HS-5 (cell line): ENCODE data around the gene NUP85.
"Not testable (repeated sequence)": the region's sequence is repeated elsewhere in the genome, so short reads cannot be mapped to it uniquely, and the experiment has no call there.

Source experiments
- DNase-seq: peaks from one replicate; pipeline ENCODE4 v3.0.0-alpha.2; 2012; ENCODE audit warnings: low read depth

The NUP85 gene, protein sequence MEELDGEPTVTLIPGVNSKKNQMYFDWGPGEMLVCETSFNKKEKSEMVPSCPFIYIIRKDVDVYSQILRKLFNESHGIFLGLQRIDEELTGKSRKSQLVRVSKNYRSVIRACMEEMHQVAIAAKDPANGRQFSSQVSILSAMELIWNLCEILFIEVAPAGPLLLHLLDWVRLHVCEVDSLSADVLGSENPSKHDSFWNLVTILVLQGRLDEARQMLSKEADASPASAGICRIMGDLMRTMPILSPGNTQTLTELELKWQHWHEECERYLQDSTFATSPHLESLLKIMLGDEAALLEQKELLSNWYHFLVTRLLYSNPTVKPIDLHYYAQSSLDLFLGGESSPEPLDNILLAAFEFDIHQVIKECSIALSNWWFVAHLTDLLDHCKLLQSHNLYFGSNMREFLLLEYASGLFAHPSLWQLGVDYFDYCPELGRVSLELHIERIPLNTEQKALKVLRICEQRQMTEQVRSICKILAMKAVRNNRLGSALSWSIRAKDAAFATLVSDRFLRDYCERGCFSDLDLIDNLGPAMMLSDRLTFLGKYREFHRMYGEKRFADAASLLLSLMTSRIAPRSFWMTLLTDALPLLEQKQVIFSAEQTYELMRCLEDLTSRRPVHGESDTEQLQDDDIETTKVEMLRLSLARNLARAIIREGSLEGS

DNA sequence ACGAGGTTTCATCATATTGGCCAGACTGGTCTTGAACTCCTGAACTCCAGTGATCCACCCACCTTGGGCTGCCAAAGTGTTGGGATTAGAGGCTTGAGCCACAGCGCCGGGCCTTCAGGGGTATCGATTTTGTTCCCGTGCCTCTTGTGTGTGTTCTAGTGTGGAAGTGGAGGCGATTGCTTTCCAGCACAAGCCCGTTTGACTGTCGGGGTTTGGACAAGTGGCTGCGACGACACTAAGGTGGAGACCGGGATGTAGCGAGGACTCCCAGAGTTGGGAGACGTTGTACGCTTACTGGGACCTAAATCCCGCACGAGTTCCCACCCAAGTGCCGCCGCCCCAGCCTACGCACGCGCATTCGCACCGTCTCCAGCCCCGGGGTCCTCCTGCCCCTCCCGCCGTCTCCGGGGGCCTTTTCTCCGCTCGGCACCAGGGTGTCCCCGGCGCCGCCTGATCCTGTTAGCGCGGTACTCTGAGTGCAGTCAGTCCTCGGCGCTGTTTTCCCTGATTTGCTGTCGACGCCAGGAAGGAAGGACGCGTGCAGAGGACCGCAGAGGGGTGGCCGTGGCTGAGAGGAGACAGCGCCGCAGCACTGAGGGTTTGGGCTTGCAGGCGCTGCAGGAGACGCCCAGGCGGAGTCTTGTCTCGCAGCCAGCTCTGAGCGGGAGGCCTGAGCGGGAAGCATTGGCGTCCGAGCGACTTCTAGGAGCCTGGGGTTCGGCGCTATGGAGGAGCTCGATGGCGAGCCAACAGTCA, at the start of gene NUP85:
NUP85 (plus strand) TSS at position 643 of the 756 bp plus-strand sequence; CDS start at position 726, 83 bp downstream.
- peak; percentile 82 for DNase-seq

DNA sequence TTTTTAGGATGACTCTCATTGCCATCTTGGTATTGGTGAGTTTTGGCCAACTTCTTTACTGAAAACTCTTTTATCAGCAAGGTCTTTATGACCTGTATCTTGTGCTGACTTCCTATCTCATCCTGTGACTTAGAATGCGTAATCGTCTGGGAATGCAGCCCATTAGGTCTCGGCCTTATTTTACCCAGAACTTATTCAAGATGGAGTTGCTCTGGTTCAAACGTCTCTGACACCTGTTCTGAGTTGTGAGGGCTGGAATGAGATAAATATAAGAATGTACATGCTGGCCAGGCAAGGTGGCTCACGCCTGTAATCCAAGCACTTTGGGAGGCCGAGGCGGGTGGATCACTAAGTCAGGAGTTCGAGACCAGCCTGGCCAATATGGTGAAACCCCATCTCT, 47.0 kb upstream of the NUP85 start:
- DNase-seq = not testable (repeated sequence)

DNA sequence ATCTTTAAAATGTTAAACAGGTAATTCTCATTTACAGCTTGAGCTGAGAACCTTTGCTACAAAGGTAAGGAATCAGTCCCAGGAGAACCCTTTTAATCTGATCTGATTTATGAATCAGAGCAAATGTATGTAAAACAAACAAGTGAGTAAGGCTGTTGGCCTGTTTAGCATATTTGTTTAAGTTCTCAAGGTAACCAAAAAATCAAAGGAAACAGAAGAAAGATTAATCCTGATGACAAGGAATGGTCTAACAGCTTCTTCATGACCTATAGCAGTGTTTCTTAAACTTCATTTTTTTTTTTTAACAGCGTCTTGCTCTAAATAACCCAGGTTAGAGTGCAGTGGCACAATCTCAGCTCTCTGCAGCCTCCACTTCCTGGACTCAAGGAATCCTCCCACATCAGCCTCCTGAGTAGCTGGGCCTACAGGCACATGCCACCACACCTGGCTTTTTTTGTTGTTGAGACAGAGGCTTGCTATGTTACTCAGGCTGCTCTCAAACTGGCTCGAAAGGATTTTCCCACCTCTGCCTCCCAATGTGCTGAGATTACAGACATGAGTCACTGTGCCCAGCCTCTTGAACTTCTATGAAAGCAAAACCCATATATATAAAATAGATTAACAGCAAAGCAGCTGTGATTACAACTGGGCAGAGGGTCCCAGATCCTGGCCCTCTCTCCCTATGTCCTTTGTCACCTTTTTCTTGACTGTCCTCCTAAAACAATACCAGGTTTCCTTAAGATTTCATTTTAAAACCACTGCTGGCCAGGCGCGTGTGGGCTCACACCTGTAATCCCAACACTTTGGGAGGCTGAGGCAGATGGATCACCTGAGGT, 46.1 kb upstream of the NUP85 start:
- DNase-seq = no peak

DNA sequence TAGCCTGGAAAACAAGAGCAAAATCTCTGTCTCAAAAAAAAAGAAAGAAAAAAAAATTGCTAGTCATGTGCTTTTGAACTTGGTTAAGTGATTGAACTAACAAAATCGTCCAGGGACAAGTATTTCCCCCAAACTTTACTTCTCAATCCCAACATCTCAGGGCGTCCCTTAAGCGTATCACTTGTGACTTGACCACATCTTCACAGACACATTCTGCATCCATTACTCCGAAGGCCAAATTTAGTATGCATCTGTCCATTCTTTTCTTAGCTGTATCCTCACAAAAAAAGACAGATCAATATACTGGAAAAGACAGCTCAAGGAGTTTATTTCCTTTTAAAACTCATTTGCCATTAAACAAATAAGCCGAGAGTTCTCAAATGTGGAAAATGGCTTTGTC, 45.3 kb upstream of the NUP85 start:
- DNase-seq = no peak

DNA sequence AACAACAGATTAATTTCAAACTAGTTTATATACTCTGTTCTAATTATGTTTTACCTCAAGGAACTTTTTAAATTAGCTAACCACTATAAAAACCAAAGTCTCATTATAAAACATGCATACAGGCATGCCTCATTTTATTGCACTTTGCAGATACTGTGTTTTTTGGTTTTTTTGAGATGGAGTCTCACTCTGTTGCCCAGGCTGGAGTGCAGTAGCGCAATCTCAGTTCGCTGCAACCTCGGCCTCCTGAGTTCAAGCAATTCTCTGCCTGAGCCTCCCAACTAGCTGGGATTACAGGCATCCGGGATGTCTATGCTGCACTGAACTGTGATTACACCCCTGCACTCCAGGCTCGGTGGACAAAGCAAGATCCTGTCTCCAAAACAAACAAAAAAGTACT, 42.4 kb upstream of the NUP85 start:
- no peak for DNase-seq

DNA sequence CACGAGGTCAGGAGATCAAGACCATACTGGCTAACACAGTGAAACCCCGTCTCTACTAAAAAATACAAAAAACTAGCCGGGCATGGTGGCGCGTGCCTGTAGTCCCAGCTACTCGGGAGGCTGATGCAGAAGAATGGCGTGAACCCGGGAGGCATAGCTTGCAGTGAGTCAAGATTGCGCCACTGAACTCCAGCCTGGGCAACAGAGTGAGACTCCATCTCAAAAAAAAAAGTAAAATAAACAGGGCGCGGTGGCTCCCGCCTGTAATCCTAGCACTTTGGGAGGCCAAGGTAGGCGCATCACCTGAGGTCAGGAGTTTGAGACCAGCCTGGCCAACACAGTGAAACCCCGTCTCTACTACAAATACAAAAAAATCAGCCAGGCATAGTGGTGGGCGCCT, 40.9 kb upstream of the NUP85 start:
- DNase-seq = not testable (repeated sequence)

DNA sequence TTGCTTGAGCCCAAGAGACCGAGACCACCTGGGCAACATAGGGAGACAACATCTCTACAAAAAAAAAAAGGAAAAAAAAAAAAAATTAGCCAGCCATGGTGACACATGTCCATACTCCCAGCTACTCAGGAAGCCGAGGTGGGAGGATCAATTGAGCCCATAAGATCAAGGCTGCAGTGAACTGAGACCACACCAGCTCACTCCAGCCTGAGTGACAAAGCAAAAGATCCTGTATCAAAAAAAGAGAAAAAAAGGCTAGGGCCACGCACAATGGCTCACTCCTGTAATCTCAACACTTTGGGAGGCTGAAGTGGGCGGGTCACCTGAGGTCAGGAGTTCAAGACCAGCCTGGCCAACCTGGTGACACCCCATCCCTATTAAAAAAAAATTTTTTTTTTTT, 36.5 kb upstream of the NUP85 start:
- DNase-seq = no peak

DNA sequence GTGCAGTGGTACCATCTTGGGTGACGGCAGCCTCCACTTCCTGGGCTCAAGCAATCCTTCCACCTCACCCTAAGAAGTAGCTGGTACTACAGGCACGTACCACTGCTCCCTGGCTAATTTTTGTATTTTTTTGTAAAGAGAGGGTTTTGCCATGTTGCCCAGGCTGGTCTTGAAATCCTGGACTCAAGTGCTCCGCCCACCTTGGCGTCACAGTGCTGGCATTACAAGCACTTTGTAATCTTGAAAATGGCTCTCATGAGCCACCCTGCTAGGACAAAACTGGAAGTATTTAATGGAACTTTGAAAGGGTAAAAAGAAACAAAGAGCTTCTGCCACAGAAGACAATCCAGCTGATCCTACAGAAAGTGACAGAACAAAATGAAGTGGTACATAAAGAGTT, 32.0 kb upstream of the NUP85 start:
- DNase-seq = no peak

DNA sequence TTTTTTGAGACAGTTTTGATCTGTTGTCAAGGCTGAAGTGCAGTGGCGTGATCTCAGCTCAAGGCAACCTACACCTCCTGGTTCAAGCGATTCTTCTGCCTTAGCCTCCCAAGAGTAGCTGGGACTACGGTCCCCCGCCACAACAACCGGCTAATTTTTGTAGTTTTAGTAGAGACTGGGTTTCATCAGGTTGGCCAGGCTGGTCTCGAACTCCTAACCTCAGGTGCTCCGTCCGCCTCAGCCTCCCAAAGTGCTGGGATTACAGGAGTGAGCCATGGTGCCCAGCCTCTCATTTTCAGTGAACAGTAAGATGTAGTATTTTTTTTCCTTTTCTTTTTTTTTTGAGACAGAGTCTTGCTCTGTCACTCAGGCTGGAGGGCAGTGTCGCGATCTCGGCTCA, 30.5 kb upstream of the NUP85 start:
- DNase-seq = no peak

DNA sequence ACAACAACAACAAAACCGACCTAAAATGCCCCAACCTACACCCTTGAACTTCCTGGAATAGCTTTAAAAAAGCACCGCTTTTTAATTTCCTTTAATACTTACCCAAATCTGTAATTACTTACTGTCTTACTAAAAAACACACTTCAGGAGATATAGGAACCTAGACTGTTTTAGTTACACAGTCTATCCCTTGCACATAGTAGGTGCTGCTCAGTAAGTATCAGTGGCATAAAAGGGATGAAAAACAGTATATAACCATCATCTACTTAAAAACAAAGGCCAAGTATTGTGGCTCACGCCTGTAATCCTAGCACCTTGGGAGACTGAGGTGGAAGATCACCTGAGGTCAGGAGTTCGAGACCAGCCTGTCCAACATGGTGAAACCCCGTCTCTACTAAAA, 28.9 kb upstream of the NUP85 start:
- no peak for DNase-seq

DNA sequence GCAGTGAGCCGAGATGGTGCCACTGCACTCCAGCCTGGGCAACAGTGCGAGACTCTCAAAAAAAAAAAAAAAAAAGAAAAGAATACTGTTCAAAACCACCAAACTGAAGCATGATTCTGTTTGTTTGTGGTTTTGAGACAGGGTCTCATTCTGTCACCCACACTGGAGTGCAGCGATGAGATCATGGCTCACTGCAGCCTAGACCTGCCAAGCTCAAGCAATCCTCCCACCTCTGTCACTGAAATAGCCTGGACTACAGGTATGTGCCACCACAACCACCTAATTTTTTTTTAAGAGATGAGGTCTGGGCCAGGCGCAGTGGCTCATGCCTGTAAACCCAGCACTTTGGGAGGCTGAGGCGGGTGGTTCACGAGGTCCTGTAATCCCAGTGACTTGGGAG, 27.0 kb upstream of the NUP85 start:
- no peak for DNase-seq

DNA sequence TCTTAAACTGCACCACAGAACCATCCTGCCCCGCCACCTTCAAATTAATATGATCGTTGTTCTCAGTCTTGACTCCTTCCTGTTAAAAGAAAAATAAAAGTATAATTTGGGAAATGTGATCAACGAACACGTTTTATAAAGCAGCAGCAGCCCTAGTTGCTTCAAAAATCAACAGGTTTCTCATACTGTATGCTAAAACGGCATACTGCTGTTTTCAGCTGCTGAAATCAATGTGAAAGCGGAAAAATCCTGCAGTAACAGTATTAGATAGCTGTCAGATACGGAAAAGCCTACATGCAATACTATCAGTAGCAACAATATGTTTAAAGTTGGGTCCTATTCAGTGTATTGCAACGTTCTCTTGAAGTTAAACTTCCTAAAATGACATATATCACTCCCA, 24.4 kb upstream of the NUP85 start:
- DNase-seq = no peak

DNA sequence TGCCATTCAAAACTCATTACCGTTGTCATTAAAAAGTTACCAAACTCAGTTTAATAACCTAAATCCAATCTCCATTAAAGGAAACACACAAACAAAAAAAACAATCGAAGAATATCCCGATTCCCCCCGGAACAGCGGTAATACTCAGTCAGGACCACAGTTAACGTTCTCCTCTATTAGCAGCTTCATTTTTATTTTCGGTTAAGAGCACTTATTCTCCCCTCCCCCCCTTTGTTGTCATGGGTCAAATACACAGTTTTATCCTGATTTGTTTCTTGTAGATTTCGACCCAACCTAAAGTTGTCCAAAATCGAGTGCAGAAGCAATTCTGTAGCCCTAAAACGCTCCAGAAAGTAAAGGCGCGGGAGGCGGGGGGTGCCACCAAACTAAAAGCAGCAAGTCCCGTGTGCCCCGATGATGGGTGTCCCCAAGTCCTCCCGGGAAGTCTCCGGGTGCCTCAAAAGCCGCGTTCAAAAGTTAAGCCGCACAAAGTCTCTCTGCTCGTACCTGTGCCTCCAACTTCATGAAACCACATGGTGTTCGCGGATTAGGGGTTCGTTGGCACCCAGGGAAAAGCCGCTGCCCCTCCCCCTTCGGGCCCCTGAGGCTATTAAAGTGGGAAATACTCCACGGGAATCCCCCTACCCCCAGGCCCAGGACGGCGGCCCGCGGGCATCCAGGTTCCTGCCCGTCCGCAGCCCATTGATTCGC, 23.7 kb upstream of the NUP85 start:
- DNase-seq = no peak

DNA sequence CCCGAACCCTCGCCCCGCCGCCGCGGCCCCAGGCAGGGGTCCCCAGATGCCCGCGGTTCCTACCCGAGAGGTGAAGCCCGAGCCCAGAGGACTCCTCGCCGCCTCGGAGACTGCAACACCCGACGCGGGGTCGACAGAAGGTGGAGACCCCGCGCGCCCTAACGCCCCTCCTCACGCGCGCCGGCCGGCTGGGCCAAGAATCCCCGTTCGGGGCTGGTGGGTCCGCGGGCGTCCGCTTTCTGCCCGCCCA, 23.2 kb upstream of the NUP85 start:
- DNase-seq = no peak

DNA sequence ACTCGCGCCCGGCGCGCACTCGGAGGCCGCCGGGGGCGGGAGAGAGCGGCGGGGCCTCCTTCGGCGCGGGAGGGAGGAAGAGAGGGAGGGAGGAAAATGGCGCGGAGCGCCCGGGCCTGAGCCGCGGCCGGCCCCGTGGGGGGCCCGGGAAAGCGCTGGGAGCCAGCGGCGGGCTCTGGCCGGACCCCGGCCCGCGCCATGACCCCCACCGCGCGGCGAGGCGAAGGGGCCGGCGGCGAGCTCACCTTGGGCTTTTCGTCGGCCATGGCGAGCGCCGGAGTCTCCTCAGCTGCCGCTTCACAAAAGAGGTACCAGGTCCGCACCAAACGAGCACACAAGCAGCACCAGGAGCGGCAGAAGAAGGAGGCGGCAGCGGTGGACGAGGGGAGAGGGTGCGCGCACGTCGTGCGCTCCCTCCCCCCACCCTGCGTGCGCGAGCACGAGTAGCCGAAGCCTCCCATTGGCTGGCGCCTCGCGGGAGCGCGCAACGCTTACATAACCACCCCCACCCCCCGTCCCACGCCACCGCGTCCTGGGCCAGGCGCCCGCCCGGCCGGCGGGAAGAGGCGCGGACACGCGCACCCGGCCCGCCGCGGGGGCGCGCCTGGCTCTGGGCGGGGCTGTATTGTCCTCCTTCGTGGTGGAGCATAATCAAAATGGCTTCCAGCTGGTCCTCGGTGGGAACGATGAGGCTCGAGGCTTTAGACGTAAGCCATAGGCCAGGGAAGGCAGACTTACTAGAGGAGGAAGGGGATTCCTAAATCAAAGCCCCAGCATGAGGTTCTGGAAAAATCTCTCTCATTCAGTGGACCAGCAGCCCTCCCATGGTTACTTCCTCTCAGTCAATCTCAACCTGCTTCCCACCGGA, 22.7 kb upstream of the NUP85 start, which contains the start of gene SUMO2:
SUMO2 (minus strand) TSS at position 391 of the 868 bp plus-strand sequence; CDS start at position 266, 125 bp downstream.
- peak; percentile 77 for DNase-seq

DNA sequence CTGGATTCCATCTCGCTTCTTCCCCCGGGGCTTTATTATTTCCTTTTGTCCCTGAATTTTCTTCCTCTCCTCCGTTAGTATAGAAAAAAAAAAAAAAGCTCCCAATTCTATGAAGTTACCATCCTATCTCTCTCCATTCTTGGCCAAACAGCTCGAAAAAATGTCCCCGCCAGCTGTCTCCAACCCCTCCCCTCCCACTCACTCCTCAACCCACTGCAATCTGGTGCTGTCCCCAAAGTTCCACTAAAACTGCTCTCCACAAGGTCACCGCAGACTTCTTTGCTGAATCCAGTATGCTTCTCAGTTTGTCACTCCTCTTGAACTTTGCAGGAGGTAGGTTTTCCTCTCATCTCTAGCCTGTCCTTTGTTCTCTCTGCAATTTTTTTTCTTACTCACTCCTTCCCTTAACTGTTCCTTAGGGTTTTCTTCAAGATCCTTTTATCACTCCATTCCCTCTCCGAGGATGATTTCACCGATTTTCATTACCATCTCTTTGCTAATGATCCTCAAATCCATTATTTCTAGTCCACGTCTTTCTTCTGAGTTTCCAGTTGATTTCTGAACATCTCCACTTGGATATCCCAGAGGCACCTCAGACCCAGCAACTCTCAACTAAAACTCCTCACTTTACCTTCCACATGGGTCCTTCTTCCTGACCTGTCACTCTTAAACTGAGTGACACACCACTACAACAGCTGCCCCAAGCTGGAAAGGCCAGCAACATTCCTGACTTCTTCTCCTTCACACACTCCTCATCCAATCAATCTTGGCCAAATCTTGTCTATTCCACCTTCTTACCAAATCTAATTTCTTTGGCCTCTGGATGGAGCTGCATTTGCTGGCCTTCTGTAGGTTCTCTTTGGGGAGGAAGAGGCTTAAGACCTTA, 21.2 kb upstream of the NUP85 start:
- no peak for DNase-seq

DNA sequence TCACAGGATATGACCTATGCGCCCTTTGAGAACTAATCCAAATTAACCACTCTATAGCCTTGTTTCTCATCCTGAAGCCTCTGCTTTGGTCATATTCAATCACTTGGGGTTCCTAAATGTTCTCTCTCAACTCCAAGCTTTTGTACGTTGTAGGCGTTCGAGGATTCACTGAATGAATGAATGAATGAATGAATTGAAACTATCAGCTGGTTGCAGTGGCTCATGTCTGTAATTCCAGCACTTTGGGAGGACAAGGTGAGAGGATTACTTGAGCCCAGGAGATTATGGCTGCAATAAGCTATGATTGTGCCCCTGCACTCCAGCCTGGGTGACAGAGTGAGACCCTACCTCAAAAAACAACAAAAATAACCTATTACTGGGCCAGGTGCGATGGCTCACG, 16.9 kb upstream of the NUP85 start:
- no peak for DNase-seq

DNA sequence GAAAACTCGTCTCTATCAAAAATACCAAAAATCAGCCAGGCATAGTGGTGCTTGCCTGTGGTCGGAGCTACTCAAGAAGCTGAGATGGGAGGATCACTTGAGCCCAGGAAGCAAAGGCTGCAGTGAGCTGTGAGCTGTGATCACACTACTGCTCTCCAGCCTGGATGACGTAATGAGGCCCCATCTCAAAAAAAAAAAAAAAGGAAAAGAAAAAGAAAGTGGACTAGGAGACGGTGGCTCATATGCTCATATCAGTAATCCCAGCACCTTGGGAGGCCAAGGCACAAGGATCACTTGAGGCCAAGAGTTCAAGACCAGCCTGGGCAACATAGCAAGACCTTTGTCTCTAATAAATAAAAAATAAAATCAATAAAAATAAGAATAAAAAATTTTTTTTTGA, 13.9 kb upstream of the NUP85 start:
- DNase-seq = no peak

DNA sequence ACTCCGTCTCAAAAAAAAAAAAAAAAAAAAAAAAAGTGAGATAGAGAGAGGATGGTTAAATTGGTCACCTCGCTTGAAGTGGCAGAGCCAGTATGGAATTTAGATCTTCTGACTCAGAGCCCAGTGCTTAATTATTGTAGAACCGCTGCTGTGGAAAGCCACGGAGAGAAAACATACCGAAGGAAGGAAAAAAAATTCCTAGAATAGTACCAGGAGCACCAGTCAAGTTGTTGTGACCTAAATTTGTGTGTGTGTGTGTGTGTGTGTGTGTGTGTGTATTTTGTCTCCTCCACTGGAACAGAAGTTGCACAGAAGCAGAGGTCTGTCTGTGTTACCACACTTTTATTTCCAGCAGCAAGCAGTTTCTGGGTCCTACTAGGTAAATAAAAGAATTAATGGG, 10.6 kb upstream of the NUP85 start:
- no peak for DNase-seq
